GM19463 (cell line): ENCODE measurements around the gene BORCS6.
"Not testable (repeated sequence)": the region's sequence is repeated elsewhere in the genome, so short reads cannot be mapped to it uniquely, and the experiment has no call there.

Experiments used
- ATAC-seq: cut with Tn5 transposase; IDR thresholded peaks from one replicate; pipeline ENCODE4 v1.9.1; 2021; ENCODE audit warnings: mild to moderate bottlenecking, moderate library complexity; ENCODE audit not compliant: unreplicated experiment

Gene BORCS6

DNA sequence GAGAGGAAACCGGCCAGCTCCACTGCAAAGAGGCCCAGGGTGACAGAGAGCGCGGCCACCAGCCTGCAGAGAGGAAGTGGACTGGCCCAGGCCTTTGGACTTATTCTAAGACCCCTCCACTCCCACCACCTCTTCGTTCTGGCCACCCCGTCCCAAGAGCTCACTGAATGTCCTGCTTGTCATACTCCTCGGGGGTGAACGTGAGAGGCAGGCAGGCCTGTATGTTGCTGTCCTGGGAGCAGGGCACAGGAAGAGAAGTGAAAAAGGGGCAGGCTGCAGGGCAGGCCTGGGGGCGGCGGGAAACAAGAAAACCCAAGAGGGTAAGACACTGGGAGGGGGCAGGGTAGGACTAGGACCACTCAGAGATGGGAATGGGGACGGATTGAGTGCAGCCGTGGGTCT, 14.2 kb downstream of the BORCS6 start:
- no peak for ATAC-seq

DNA sequence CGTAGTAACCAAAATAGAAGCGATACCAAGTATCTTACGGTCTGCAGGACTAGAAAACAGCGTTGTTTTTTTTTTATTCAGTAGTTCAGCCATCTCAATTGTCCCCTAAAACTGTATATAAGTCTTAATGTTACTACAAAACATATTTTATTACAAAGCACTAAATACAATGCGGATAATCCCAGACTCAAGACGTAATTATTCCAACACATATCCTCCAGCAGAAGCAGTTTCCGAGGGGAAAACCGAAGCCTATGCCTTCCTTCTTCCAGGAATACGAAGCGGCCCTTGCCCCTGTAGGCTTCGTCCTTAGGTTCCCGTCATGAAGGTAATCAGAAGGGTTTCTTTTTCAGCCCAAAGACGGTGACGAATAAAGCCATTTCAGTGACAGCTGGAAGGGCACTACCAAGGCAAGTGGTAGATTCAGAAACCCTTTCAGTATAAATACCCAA, 16.1 kb downstream of the BORCS6 start:
- no peak for ATAC-seq

DNA sequence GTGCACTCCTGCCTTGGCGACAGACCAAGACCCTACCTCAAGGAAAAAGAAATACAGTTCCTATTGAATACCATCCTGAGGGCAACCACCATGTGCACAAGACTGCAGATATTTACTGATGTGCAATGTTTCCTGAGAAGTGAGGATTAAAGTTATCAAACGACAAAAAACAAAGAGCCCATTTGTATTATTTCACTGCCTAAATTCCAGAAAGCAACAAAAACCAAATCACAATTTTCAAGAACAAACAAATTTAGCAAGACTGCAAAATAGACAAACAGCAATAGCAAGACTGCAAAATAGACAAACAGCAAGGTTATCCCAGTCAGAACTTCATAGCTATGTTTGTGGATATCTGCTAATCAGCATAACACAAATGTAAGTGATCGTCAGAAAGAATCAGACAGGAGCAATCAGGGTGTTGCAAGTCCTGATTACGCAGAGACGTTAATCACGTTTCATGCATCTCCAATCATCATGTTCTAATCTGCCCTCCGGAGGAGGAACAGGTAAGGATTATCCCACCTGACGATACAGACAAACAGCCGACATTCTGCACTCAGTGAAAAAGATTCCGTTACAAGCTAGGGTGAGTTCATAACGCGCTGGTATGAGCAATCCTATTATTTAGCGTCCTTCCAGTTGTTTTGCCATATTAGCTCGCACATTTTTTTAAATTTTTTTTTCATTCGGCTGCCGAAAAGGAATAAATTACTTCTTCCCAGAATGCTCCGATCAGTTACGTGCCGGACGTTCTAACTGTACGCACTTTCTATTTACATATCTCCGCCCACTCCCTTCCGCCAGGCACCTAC, 16.7 kb downstream of the BORCS6 start:
- peak; percentile 60 for ATAC-seq

DNA sequence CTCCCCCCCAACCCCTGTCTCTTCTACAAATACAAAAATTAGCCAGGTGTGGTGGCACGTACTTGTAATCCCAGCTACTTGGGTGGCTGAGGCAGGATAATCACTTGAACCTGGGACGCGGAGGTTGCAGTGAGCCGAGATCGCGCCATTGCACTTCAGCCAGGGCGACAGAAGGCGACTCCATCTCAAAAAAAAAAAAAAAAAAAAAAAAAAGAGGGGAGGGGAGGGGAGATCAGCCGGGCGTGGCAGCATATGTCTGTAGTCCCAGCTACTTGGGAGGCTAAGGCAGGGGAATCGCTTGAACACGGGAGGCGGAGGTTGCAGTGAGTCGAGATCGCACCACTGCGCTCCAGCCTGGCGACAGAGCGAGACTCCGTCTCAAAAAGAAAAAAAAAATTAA, 19.8 kb downstream of the BORCS6 start:
- not testable (repeated sequence) for ATAC-seq

DNA sequence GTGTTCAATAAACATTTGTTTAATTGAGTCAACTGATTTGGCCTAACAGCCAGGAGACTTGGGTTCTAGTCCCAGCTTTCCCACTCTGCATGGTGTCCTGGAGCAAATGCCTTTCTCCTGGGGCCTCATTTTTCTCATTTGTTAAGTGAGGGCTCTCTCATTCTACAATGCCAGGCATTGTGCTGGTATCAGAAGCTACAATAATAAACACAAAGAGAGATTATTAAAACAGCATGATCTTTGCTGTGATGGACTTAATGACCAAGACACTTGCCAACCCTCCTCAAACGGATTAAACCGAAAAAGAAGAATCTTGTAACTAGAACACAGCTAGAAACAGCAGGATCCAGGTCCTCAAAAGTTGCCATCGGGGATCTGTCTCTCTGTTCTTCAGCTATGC, 22.5 kb downstream of the BORCS6 start:
- ATAC-seq, result no peak

DNA sequence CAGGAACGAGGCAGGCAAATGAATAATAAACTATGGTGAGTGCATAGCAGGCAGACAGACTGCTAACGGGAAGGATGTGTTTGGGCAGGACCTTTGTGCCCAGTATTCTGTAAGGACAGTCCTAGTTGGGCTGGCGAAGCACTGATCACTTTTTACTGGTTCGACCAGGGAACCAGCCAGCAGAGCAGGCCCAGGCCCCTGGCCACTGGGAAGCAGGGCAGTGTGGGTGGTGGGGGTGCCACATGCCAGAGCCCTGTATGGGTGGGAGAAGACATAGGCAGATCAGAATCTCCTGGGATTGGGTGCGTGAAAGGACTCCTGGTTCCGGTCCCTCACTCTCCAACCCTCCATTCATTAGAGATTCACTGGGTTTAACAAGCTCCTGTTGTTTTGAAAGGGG, 23.2 kb downstream of the BORCS6 start:
- no peak for ATAC-seq

DNA sequence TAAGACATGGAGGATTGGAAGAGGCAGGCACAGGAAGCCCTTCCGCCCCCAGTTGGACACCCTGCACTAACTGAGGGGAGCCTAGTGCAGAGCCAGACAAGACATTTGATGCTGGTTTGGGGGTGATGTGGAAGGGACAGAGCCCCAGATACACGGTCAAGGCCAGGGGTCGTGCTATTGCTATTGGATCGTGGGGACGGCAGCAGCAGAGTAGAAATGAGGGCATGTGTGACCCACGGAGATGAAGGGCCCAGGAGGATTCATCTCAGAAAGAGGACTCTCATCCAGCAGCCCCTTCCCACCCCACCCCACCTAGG, 25.2 kb downstream of the BORCS6 start:
- no peak for ATAC-seq

GRCh38 chr17:8163978-8164814, 25.8 kb downstream of the BORCS6 start:
- ATAC-seq, result no peak

- ATAC-seq, result no peak
These were observed 26.7 kb downstream of the BORCS6 start for GRCh38 chr17:8162997-8163977.

DNA sequence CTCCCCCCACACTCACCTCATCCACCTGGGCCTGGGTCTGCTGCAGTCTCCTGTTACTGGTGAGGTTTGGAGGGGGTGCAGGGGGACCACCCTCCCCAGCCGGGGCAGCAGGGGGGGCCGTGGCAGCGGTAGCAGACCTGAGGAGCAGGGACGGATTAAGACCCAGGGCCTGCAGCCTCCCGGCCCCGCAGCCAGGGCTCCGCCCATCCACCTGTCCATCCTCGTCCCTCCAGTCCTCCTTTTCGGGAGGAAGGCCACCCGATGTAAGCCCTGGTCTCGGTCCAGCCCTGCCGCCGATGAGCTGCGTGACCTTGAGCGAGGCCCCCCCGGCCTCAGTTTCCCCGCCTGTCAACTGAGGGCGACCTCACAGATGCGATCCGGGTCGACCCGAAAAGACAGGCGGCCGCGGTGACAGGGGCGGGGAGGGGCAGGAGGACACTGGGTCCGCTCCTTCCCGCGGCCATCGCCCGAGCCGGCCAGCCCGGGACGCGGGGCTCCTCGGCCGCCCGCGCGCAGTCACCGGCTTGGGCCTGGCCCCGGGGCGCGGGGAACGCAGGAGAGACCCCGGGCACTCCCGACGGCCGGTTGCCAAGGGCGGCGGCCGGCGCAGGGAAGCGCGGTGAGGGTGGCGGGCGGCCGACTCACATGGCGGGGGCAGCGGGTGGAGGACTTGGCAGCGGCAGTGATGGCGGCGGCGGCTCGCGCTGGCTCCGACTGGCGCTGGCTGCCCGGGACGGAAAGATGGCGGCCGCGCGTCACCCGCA, 27.6 kb downstream of the BORCS6 start, which contains the start of gene VAMP2:
TSS of gene VAMP2 (minus strand) at position 716 of the 764 bp plus-strand sequence. CDS start at position 647, 69 bp downstream.
- ATAC-seq, result no peak

- ATAC-seq, result no peak
These were observed 28.4 kb downstream of the BORCS6 start for GRCh38 chr17:8161289-8162232.

DNA sequence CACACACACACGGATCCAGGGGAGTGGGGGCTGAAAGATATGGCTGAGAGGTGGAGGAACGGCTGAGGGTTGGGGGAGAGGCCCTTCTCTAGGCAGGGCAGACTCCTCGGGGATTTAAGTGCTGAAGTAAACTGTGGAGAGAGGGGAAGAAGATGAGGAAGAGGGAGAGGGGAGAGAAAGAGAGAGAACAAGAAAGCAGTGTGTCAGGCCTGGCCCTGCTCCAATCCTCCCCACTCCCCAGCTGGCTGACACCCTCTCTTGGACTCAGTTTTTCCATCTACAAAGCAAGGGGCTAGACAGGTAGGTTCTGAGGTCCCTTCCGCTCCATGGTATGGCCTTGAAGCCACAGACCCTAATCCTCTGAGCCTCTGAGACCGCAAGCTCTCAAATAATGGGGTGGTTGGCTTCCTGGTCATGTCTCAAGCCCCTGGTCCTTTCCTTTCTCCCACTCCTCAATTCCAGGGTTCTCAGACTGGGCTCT, 29.2 kb downstream of the BORCS6 start:
- ATAC-seq, result no peak

DNA sequence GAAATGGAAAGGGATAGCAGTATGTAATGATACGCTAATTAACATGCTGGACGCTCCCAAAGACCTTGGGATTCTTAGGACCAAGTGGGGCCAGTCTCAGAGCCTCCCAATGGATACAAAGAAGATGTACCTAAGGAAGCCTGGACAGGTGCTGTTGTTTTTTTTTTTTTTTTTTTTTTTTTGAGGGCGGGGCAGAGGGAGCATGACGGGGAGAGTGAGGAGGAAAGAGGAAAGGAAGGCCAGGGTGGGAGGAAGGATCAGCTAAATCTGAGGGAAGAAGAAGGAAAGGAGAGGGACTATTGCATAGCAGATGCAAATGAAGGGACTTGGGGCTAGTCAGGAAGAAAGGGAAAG, 29.8 kb downstream of the BORCS6 start:
- ATAC-seq, result no peak

DNA sequence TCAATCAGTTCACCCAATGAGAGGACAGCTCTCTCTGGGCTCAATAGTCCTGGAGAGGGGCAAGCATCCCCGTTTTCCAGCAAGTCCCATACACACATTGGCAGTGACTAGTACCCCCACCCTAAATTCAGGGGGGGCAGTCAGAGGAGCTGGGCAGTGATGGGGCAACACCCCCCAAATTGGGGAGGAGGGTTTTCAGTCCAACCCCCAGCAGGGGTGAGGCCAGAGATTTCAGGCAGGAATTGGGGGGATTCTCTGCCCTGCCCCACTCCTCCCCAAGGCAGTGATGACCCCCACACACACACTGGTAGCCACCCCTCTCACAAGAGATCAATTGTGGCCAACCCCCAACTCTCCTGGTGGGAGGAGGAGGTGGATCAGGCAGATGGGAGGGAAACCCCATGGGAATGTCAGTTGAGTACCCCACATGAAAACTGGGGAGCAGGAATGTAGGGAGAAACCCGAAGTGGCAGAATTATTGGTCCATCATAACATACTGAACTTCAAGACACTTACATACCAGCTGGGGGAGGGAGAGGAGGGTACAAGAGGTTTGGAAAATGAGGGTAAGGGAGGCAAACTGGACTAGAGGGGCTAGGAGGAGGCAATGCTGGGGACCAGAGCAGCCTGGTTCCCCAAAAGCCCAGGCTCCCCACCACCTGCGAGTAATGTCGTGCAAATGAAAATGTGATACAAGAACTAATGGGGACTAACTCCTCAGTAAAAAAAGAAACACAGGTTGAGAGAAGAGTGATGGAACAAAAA, 30.3 kb downstream of the BORCS6 start:
- no peak for ATAC-seq

- ATAC-seq, result no peak
These were observed 31.0 kb downstream of the BORCS6 start for GRCh38 chr17:8159032-8159400.

DNA sequence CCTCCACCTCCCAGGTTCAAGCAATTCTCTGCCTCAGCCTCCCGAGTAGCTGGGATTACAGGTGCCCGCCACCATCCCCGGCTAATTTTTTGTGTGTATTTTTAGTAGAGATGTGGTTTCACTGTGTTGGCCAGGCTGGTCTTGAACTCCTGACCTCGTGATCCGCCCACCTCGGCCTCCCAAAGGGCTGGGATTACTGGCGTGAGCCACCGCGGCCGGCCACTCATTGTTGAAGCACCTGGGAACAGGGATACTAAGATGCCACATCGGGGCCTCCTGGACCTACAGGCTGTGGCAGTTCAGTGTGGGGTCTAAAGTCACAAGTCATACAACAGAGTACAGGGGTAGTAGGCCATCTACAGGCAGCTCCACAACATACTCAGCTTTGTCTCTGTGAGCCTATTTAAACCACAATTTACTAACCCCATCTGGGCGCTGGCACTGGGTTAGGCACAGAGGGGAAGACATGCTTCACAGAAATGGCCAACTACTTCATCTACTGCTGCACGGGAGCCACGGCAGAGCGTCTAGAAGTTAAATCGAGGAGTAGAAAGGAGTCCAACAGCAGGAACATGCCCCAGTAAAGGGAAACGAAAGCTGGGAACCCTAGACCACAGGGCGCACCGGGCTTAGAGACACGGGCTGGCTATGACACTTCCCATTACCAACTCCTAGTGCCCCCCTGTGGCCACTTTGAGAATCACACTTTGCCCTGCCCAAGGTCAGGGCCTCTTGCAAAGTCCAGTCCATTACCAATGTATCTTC, 31.5 kb downstream of the BORCS6 start:
- ATAC-seq, result no peak

GRCh38 chr17:8156246-8156992, 33.6 kb downstream of the BORCS6 start:
- ATAC-seq, result peak; percentile 80
